GM12872 (cell line): ENCODE measurements around the gene KRTAP9-3.

Experiments
- TF ChIP-seq, protein P1 (sequence below): IDR thresholded peaks from 3 replicates; pipeline ENCODE4 v1.5.1; 2011; ENCODE audit warnings: low read depth, mild to moderate bottlenecking, low read length, moderate library complexity; ENCODE audit not compliant: insufficient read depth

The KRTAP9-3 gene

DNA sequence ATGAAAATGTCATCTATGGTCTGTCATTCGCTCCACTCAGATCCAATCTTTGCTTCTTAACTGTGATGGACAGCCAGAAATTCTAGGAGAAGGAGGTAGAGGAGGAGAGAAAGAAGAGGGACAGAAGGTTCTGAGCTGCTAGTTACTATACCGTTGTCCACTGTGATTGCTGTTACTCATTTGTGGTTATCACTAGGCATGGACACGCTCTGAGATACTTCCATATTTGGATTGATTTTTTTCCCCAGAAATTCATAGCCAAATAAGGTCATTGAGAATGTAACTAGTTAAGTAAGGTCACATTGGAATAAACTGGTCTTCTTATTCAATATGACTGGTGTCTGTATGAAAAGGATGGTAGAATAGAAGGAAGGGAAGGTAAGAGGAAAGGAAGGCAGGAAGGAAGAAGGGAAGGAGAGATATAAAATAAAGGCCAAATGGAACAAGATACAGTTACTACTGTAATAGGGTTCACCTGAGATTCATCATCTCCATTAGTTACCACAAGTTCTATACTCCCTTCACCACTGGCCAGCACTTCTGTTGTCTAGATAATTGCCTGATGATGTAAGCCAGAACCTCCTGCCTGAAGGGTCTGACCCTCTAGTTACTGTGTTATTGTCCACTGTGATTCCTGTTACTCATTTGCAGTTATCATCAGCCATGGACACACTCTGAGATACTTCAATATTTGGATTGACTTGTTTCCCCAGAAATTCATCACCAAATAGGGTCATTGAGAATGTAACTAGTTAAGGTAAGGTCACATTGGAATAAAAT is 46.1 kb downstream of the KRTAP9-3 start:
- TF ChIP-seq, protein P1, sequence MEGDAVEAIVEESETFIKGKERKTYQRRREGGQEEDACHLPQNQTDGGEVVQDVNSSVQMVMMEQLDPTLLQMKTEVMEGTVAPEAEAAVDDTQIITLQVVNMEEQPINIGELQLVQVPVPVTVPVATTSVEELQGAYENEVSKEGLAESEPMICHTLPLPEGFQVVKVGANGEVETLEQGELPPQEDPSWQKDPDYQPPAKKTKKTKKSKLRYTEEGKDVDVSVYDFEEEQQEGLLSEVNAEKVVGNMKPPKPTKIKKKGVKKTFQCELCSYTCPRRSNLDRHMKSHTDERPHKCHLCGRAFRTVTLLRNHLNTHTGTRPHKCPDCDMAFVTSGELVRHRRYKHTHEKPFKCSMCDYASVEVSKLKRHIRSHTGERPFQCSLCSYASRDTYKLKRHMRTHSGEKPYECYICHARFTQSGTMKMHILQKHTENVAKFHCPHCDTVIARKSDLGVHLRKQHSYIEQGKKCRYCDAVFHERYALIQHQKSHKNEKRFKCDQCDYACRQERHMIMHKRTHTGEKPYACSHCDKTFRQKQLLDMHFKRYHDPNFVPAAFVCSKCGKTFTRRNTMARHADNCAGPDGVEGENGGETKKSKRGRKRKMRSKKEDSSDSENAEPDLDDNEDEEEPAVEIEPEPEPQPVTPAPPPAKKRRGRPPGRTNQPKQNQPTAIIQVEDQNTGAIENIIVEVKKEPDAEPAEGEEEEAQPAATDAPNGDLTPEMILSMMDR = no peak
